Stomach (tissue), 4 donors: ENCODE data around the gene SLC16A1.

Source experiments
- EP300 ChIP-seq: sonication (generic); formaldehyde crosslinking; IDR thresholded peaks from one replicate; pipeline ENCODE4 v1.6.1; 2017; ENCODE audit warnings: antibody characterized with exemption
- POLR2A ChIP-seq, 4 donors: fragments of 450-650 bp; IDR thresholded peaks; one replicate each; pipeline ENCODE4 v1.6.1; 2016; ENCODE audit warnings: antibody characterized with exemption in 4 of 4, control low read depth in 2 of 4, mild to moderate bottlenecking in 1 of 4, moderate library complexity in 1 of 4
- POLR2AphosphoS5 ChIP-seq, 3 donors: sonication (generic); formaldehyde crosslinking; IDR thresholded peaks; one replicate each; pipeline ENCODE4 v1.6.1; 2016; ENCODE audit warnings: antibody characterized with exemption in 3 of 3
- TF ChIP-seq, protein P1 (sequence below), 7 experiments: fragments of 450-650 bp in 4 of 7; fragments of 200-600 bp in 3 of 7; sonication (generic) in 3 of 7; IDR thresholded peaks; one replicate each; pipeline ENCODE4 v1.5.1; 2016 to 2019; ENCODE audit warnings: antibody characterized with exemption in 7 of 7, control low read depth in 2 of 7, mild to moderate bottlenecking in 1 of 7

DNA sequence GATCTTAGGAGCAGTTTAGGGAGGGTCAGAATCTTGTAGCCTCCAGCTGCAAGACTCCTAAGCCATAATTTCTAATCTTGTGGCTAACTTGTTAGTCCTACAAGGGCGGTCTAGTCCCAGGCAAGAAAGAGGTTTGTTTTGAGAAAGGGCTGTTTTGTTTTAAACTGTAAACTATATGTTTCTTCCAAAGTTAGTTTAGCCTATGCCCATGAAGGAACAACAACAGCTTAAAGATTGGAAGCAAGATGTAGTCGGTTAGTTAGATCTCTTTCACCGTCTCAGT lies 62.0 kb downstream of the SLC16A1 start:
- TF ChIP-seq, protein P1, sequence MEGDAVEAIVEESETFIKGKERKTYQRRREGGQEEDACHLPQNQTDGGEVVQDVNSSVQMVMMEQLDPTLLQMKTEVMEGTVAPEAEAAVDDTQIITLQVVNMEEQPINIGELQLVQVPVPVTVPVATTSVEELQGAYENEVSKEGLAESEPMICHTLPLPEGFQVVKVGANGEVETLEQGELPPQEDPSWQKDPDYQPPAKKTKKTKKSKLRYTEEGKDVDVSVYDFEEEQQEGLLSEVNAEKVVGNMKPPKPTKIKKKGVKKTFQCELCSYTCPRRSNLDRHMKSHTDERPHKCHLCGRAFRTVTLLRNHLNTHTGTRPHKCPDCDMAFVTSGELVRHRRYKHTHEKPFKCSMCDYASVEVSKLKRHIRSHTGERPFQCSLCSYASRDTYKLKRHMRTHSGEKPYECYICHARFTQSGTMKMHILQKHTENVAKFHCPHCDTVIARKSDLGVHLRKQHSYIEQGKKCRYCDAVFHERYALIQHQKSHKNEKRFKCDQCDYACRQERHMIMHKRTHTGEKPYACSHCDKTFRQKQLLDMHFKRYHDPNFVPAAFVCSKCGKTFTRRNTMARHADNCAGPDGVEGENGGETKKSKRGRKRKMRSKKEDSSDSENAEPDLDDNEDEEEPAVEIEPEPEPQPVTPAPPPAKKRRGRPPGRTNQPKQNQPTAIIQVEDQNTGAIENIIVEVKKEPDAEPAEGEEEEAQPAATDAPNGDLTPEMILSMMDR (IDR thresholded peaks at IDR 0.05): no peak
- TF ChIP-seq POLR2A (IDR thresholded peaks at IDR 0.05): no peak
- TF ChIP-seq EP300: no peak
- no peak for TF ChIP-seq POLR2AphosphoS5 (IDR thresholded peaks at IDR 0.05)
